SIG-M5 (cell line): ENCODE data around the gene KIAA1191.
A peak's percentile ranks its signal among the peaks of the same experiment; 100 is the strongest.
"Not testable (repeated sequence)": the region's sequence is repeated elsewhere in the genome, so short reads cannot be mapped to it uniquely, and the experiment has no call there.

Source experiments
- DNase-seq: peaks from one replicate; lab custom pipeline; 2025; lab: John Stamatoyannopoulos, UW

Gene KIAA1191, protein sequence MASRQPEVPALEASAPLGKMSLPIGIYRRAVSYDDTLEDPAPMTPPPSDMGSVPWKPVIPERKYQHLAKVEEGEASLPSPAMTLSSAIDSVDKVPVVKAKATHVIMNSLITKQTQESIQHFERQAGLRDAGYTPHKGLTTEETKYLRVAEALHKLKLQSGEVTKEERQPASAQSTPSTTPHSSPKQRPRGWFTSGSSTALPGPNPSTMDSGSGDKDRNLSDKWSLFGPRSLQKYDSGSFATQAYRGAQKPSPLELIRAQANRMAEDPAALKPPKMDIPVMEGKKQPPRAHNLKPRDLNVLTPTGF

GRCh38 chr5:176361437-176362232 lies at the start of gene KIAA1191:
KIAA1191 (minus strand) TSS chr5:176361764; CDS start chr5:176359508, 2,256 bp downstream.
- DNase-seq, result peak; percentile 30

DNA sequence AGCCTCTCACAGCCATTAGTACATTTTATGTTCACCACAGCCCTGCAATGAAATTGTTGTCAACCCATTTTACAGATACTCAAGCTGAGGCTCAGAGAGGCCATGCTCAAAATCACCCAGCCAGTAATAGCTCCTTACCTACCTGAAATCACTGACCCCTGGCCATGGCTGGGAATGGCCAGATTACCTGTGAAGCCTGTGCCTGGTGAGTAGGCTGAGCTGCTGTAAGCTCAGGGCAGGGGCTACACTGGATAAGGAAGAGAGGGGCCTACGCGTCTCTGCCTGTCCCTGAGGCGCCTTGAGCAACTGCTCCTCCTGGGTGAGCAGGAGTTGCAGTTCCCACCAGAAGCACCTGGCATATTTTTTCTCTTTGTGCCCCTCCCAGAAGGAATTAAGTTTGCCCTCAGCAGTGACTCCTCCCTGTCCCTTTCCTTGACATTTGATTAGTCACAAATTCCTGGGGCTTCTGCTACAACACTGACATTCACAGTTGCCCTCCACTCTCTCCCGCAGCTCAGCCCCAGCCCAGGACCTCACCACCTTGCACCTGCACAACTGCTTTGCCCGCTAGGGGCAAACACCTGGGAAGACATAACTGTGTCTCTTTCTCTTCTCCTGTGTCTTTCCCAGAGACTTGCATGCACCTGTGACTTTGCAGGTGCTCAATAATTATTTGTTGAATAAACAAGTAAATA lies 49.1 kb upstream of the KIAA1191 start:
- no peak for DNase-seq

GRCh38 chr5:176409765-176410164 lies 48.2 kb upstream of the KIAA1191 start:
- no peak for DNase-seq

DNA sequence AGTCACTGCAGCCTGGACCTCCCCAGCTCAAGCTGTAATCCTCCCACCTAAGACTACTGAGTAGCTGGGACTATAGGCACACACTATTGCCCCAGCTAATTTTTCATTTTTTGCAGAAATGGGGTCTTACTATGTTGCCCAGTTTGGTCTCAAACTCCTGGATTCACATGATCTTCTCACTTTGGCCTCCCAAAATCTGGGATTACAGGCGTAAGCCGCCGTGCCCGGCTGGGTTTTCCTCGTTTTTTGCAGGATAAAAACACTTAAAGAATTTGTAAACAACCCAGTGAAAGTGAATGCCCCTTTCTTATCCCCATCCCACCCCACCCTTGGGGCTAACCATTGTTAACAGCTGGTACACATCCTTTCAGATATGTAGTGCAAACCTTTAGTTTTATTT lies 47.0 kb upstream of the KIAA1191 start:
- no peak for DNase-seq

DNA sequence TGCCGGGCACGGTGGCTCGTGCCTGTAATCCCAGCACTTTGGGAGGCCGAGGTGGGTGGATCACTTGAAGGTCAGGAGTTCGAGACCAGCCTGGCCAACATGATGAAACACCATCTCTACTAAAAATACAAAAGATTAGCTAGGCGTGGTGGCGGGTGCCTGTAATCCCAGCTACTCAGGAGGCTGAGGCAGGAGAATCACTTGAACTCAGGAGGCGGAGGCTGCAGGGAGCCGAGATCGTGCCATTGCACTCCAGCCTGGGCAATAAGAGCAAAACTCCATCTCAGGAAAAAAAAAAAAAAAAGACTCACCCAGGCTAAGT lies 46.6 kb upstream of the KIAA1191 start:
- DNase-seq, result not testable (repeated sequence)

- DNase-seq, result no peak
Measured at GRCh38 chr5:176407456-176408251, 46.1 kb upstream of the KIAA1191 start.

- DNase-seq, result no peak
Measured at GRCh38 chr5:176406436-176407052, 45.0 kb upstream of the KIAA1191 start.

- no peak for DNase-seq
Measured at GRCh38 chr5:176405656-176406435, 44.3 kb upstream of the KIAA1191 start.

GRCh38 chr5:176401281-176402205 lies 40.0 kb upstream of the KIAA1191 start:
- DNase-seq, result no peak

- DNase-seq, result no peak
Measured at GRCh38 chr5:176400382-176401156, 39.0 kb upstream of the KIAA1191 start.

DNA sequence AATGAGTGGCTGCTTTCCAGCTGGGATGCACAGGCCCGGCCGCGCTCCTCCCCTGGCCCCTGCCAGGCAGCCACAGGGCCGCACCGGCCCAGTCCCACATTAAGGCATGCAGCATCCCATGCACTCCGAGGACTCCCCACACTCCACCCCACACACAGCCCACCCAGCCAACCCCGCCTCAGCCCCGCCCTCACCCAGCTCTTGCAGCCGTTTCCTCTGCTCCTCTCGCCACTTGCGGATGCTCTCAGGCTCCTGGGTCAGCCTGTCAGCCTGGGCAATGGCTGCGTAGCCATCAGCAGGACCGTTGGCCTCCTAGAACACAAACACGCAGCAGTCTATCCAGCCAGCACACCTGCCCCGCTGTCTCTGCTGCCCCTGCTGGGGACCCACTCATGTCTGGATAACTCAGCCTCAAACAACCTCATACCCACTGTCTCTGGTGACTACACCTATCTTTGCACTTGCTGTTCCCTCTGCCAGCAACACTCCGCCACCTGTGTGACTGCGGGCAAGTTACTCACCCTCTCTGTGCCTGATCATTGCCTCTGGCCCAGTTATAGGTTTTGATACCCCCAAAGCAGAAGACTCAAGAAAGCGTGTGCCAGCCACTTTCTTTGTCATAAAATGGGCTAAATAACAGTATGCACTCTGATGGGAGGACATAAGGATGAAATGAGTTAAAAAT lies 36.3 kb upstream of the KIAA1191 start:
- DNase-seq, result no peak

GRCh38 chr5:176396330-176396729 lies 34.8 kb upstream of the KIAA1191 start:
- no peak for DNase-seq

- DNase-seq, result no peak
Measured at GRCh38 chr5:176394881-176395675, 33.5 kb upstream of the KIAA1191 start.

DNA sequence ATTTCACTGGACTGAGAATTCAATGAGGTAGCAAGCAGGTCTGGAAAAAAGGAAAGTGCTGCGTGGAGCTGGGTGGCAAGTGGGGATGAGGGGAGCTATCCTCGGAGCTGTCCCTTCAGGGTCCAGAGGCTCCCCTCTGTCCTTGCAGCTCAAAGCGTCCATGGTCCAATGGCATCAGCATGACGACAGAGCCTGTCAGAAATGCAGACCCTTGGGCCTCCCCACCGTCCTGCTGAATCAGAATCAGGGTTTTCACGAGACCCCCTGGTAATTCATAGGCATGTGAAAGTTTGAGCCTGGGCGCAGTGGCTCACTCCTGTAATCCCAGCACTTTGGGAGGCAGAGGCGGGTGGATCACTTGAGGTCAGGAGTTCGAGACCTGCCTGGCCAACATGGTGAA lies 32.5 kb upstream of the KIAA1191 start:
- no peak for DNase-seq

- DNase-seq, result no peak
Measured at GRCh38 chr5:176392526-176392925, 31.0 kb upstream of the KIAA1191 start.

DNA sequence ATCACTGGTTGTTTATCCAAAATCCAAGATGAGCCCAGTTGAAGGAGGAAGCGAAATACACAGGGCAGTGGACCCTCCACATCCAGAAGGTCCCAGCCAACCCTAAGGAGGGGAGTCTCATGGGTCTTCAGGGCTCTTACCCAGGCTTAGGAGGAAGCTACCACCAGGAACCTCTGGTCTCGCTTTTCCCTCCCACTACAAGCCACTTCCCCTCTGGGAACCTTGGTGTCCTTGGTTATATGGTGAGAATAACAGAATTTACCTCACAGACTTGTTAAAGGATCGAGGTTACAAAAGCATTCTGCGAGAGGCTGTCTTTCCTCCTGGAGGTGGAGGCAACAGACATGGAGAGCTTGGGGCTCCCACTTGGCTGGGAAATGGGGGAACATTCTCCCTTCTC lies 30.4 kb upstream of the KIAA1191 start:
- DNase-seq, result peak; percentile 21

GRCh38 chr5:176391479-176391878 lies 29.9 kb upstream of the KIAA1191 start:
- no peak for DNase-seq
